Effector CD8-positive, alpha-beta T cell (primary cell): ENCODE measurements around the gene SMARCC1.
"Not testable (repeated sequence)": the region's sequence is repeated elsewhere in the genome, so short reads cannot be mapped to it uniquely, and the experiment has no call there.

Source experiments
- DNase-seq: peaks from one replicate; lab custom pipeline; 2025; lab: John Stamatoyannopoulos, UW
- total RNA-seq, 4 experiments: gene quantifications; one replicate each; lab custom pipeline; 2026; lab: John Stamatoyannopoulos, UW

Gene SMARCC1
- total RNA-seq, result 151 to 198 (median 183) reads per million in 4 experiments

- DNase-seq, result peak; percentile 95
Observed at GRCh38 chr3:47781685-47782445, at the start of gene SMARCC1. Gene SMARCC1 (minus strand): TSS chr3:47781893. CDS start chr3:47781797, 96 bp downstream.

GRCh38 chr3:47829482-47829881 lies 47.8 kb upstream of the SMARCC1 start:
- DNase-seq, result not testable (repeated sequence)

- no peak for DNase-seq
Observed at GRCh38 chr3:47825590-47825989, 43.9 kb upstream of the SMARCC1 start.

- peak; percentile 64 for DNase-seq
Observed at GRCh38 chr3:47824541-47825473, 43.1 kb upstream of the SMARCC1 start.

- DNase-seq, result no peak
Observed at GRCh38 chr3:47817609-47818008, 35.9 kb upstream of the SMARCC1 start.

GRCh38 chr3:47813551-47814177 lies 32.0 kb upstream of the SMARCC1 start:
- no peak for DNase-seq

GRCh38 chr3:47804577-47804976 lies 22.9 kb upstream of the SMARCC1 start:
- DNase-seq, result no peak

GRCh38 chr3:47803480-47804025 lies 21.9 kb upstream of the SMARCC1 start:
- no peak for DNase-seq

GRCh38 chr3:47802734-47803479 lies 21.2 kb upstream of the SMARCC1 start, which contains the start of gene DHX30:
Gene DHX30 (plus strand): TSS chr3:47803138. CDS start chr3:47810684, 7,546 bp downstream.
- peak; percentile 74 for DNase-seq

- no peak for DNase-seq
Observed at GRCh38 chr3:47799733-47800132, 18.0 kb upstream of the SMARCC1 start.

GRCh38 chr3:47794544-47794943 lies 12.9 kb upstream of the SMARCC1 start:
- DNase-seq, result no peak

- DNase-seq, result no peak
Observed at GRCh38 chr3:47792699-47793098, 11.0 kb upstream of the SMARCC1 start.

- DNase-seq, result no peak
Observed at GRCh38 chr3:47791193-47791855, 9.6 kb upstream of the SMARCC1 start.

GRCh38 chr3:47783673-47784072 lies 2.0 kb upstream of the SMARCC1 start:
- DNase-seq, result no peak

- DNase-seq, result no peak
Observed at GRCh38 chr3:47782446-47783308, 984 bp upstream of the SMARCC1 start.

GRCh38 chr3:47780741-47781684 lies 680 bp downstream of the SMARCC1 start:
- DNase-seq, result peak; percentile 55

- no peak for DNase-seq
Observed at GRCh38 chr3:47778746-47779145, 2.9 kb downstream of the SMARCC1 start.

- no peak for DNase-seq
Observed at GRCh38 chr3:47772788-47773187, 8.9 kb downstream of the SMARCC1 start.
